Stimulated activated CD4-positive, alpha-beta T cell treated with anti-CD3 and anti-CD28 coated beads, Interleukin-4, amount 100 ng/mL, for 24 hours (primary cell): ENCODE measurements around the gene SIGLEC9.

Experiments used
- DNase-seq: peaks from one replicate; pipeline ENCODE4 v3.0.0-alpha.2; 2020

The SIGLEC9 gene

DNA sequence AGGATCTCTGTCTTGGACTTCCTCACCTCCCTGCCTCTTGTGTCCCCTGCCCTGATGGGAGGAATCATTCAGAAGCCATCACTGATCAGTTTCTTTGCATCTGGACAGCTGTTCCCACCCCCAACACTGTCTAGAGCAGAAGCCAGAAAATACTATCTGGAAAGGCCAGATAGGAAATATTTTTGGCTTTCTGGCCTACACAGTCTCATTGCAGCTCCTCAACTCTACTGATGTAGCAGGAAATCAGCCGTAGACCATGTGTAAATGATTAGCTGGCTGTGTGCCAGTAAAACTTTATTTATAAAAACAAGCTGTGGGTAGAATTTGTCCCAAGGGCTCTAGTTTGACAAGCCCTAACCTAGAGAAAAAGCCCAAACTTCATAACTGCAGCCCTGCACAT, 23.0 kb downstream of the SIGLEC9 start:
- DNase-seq, result no peak

GRCh38 chr19:51148580-51148979, 23.9 kb downstream of the SIGLEC9 start:
- no peak for DNase-seq

- DNase-seq, result no peak
Observed at GRCh38 chr19:51150627-51151026, 25.9 kb downstream of the SIGLEC9 start.

GRCh38 chr19:51156710-51157109, 32.0 kb downstream of the SIGLEC9 start:
- no peak for DNase-seq

- DNase-seq, result no peak
Observed at GRCh38 chr19:51157265-51157664, 32.6 kb downstream of the SIGLEC9 start.

DNA sequence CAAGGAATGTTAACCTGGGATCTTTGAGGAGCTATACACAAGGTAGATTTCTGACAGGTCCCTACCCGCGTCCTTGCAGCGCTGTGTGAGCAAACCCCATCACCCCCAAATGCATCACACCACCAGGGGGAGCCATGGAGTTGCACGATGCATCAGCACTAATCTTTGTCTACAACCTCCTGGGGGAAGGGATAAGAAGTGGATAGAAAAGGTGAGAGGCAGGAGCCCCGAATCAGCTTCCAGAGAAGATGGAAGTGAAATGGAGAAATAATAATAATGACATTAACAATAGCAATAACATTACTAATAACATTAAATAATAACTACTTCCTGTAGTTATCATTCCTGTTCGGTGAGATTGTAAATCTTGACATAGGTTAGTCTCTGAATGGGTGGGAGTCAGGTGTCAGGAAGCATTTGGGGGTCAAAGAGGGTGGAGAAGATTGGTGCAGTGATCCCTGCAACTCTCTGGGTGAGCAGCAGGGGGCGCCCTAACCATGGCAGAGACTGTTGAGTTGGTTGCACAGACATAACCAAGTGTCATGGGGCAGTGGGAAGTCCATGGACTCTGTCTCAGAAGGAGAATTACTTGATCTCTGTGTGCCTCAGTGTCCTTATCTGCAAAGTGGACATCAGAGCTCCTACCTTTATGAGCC, 33.9 kb downstream of the SIGLEC9 start:
- peak; percentile 81 for DNase-seq

GRCh38 chr19:51159656-51160055, 35.0 kb downstream of the SIGLEC9 start:
- no peak for DNase-seq

DNA sequence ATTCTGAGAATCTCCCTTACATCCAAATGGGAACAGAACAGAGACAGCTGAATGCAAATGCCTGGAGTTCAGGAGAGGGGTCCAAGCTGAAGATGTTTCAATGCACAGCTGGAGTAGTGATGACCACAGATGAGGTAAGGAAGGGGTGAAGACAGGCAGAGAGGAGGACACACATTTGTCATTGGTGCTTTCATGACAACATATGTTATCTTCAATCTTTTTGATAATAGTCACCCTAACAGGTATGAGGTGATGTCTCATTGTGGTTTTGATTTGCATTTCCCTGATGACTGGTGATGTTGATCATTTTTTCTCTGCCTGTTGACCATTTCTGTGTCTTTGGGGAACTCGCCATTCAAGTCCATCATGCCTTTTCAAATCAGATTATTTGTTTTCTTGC, 36.6 kb downstream of the SIGLEC9 start:
- DNase-seq, result no peak

DNA sequence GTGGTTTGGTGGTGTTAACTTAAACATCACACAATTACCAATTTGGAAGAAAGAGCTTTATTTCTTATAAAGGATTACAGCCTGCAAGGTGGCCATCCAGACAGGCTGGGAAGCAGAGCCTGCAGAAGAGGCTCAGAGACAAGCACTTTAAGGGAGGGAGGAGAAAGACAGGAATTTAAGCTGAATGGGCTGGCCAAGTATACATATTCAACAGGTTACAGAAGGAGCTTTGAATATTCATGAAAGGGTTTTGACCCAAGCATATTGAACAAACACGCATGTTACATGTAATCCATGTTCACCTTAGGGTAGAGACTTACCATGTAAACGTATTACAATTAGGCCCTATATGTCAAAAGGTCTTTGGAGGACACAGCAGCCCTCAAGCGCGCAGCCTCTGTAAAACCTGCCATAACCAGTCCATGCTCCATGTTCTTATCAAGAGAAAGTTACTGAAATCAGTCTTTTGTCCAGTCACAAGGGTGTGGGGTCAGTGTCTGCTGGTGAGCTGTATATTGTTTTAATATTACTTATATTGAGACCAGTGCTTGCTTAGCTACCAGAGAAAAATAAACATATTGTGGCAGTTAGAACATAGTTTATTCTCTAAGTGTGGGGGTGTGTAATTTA, 37.3 kb downstream of the SIGLEC9 start:
- no peak for DNase-seq

- DNase-seq, result no peak
Observed at GRCh38 chr19:51163257-51163656, 38.6 kb downstream of the SIGLEC9 start.

DNA sequence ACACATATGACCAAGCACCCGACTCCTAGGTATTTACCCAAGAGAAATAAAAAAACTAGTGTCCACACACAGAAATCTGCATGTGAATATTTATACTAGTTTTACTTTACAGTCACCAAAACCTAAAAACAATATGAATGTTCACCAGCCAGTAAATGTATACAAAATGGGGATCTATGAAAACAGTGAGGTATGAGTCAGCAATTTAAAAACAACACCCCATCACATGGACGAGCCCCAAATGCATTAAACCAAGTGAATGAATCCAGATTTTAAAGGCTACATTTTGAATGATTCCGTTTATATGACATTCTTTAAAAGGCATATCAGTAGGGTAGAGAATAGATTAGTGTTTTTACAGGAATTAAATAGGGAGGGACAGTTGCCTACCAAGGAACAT, 39.5 kb downstream of the SIGLEC9 start:
- DNase-seq, result no peak

DNA sequence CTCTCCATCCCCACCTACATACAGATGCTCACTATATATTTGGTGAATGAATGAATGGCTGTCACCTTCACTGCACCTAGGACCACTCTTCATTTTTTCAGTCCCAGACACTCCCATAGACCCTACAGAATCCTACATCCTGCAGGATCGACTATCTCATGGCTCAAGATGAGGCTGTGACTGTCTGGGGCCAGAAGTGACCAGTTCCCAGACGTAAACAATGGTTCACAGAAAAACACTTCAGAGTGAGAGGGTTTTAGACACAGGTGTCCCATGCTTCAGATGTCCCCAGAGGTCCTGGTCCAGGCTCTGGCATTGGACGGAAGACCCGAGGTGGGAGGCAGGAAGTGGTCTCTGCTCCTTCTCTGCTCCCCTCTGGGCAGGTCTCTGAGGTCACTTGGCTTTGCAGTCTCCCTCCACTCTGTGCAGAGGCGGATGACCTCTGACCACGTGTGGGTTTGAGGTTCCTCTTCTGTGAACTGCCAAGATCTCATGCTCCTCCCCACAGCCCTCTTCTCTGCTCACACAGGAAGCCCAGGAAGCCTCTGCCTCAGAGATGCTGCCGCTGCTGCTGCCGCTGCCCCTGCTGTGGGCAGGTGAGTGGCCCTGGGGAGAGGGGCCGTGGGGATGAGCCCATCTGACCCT, 42.3 kb downstream of the SIGLEC9 start:
- DNase-seq, result no peak

- no peak for DNase-seq
Observed at GRCh38 chr19:51168564-51169282, 44.0 kb downstream of the SIGLEC9 start.

DNA sequence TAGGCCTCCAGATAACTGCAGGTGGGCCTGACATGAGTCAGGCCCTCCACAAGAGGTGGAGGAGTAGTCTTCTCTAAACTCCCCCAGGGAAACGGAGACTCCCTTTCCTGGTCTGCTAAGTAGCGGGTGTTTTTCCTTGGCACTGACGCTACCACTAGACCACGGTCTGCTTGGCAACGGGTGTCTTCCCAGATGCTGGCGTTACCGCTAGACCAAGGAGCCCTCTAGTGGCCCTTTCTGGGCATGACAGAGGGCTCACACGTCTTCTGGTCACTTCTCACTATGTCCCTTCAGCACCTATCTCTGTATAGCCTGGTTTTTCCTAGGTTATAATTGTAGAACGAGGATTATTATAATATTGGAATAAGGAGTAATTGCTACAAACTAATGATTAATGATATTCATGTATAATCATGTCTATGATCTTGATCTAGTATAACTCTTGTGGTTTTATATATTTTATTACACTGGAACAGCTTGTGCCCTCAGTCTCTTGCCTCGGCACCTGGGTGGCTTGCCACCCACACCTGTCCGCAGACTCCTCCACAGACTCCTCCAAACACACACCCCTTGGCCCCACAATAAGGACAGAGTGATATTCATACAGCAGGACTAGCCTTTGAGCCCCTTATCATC, 44.7 kb downstream of the SIGLEC9 start:
- DNase-seq, result peak; percentile 67

DNA sequence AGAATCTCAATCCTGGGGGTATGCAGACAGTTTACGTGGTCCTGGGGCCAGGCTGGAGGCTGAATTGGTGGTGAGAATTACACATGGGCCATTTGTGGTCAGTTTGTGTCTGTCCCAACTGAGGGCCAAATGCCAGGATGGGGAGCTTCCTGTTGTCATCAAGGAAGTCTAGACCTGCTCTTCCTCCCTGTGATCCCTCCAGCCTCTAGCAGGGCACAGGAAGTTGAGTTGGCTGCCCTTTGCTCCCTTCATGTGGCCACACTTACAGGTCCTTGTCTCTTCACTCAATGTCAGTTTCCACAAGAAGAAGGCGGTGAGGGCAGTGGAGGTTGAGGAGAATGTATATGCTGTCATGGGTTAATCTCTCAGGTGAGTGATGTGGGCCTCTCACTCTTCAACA, 47.5 kb downstream of the SIGLEC9 start:
- DNase-seq, result no peak

- no peak for DNase-seq
Observed at GRCh38 chr19:51173681-51174080, 49.0 kb downstream of the SIGLEC9 start.

DNA sequence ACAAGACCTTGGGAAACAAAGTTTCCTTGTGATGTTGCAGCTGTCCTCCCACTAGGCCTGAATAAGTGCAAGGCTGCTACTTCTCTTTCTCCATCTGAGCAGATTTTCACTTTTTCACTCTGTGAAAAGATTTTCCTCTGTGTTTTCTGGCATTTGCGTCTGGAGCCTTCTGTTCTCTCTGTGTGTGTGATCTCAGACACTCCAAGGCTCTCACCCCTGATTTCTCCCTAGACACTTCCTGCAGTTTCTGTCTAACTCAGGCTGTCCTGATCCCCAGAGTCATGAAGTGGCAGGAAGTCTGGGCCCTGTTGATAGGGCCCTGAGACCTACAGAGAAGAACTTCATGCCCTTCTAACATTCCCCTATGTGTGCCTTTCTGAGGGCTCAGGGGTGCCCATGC, 54.5 kb downstream of the SIGLEC9 start:
- DNase-seq, result no peak
